ENCODE data around the gene JAKMIP1. TPM values are rescaled to one million over a fixed set of nuclear protein-coding genes. Genes with fewer than 3 reads are reported as not detected.

Gene JAKMIP1
- total RNA-seq, 4 donors from 2014 or later, result not detected

DNA sequence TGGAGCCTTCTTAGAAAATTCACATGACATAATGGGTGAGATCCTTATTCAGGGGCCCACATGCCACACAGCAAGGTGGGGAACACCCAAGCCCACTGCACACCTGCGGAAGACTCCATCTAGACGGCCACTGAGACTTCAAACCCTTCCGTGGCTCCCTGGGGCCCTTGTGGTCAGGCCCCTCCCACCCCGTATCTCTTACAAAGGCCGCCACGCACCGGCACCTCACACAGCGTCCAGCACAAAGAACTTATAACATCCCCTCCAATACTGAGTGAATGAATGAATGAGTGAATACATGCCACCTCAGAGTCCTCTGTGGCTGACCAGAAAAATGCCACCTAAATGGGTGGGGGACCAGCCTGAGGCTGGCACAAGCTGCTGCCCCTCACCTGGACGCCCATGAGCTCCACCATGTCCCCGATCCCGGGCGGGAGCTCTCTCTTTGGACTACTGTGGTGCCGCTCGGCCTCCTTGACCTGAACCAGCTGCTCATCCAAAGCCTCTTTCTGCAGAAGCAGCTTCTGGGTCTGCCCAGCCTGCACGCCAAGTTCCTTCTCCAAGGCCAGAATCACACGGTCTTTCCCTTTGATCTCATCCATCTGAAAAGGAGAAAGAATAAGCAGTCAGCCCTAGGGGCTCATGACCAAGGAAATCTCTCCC, 115.2 kb downstream of the JAKMIP1 start:
- no peak overlapping the region for H3K4me3 ChIP-seq (ENCODE audit: low read depth, poor library complexity, severe bottlenecking)
- WGBS, 2 donors, result 85 to 93% methylated on average over 16 of the region's 16 CpGs
- DNase-seq (ENCODE audit: low spot score in 2 of 2), result peak in 1 of 2 donors; percentile 58
- intact Hi-C loops (cut with DNase I; ENCODE audit: low total_unique reads), result loop anchor here (10.0 kb wide), 1 partner anchor 90 kb away; no protein-coding TSS in a partner anchor
- no peak for TF ChIP-seq POLR2A (IDR thresholded peaks at IDR 0.05)
- TF ChIP-seq, protein P1, sequence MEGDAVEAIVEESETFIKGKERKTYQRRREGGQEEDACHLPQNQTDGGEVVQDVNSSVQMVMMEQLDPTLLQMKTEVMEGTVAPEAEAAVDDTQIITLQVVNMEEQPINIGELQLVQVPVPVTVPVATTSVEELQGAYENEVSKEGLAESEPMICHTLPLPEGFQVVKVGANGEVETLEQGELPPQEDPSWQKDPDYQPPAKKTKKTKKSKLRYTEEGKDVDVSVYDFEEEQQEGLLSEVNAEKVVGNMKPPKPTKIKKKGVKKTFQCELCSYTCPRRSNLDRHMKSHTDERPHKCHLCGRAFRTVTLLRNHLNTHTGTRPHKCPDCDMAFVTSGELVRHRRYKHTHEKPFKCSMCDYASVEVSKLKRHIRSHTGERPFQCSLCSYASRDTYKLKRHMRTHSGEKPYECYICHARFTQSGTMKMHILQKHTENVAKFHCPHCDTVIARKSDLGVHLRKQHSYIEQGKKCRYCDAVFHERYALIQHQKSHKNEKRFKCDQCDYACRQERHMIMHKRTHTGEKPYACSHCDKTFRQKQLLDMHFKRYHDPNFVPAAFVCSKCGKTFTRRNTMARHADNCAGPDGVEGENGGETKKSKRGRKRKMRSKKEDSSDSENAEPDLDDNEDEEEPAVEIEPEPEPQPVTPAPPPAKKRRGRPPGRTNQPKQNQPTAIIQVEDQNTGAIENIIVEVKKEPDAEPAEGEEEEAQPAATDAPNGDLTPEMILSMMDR (IDR thresholded peaks at IDR 0.05), result no peak

DNA sequence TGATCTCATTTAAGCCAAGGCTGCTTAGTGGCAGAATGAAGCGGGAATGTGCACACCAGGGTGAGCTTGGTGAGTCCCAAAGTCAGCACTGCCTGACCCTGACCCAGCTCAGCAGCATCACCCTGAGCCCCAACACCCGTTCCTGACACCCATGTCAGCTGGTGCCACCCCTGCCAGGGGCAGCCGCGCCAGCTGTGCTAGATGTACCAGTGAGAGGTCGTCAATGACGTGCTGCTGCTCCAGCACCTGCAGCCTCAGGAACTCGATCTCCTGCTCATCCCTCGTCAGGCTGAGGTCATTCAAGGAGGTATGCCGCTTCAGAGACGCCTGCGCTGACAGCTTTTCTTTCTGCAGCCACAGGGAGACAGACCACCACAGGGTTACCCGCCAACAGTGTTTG, 120.4 kb downstream of the JAKMIP1 start:
- intact Hi-C loops (cut with DNase I; ENCODE audit: low total_unique reads), result loop anchor here (10.0 kb wide), 1 partner anchor 85 kb away; no protein-coding TSS in a partner anchor
- 81 to 85% methylated on average over 12 of the region's 12 CpGs for WGBS, 2 donors
- TF ChIP-seq POLR2A (IDR thresholded peaks at IDR 0.05), result no peak
- TF ChIP-seq, protein P1 (IDR thresholded peaks at IDR 0.05), result no peak
- no peak overlapping the region for H3K4me3 ChIP-seq (ENCODE audit: low read depth, poor library complexity, severe bottlenecking)
- peak in 1 of 2 donors; percentile 71 for DNase-seq (ENCODE audit: low spot score in 2 of 2)

DNA sequence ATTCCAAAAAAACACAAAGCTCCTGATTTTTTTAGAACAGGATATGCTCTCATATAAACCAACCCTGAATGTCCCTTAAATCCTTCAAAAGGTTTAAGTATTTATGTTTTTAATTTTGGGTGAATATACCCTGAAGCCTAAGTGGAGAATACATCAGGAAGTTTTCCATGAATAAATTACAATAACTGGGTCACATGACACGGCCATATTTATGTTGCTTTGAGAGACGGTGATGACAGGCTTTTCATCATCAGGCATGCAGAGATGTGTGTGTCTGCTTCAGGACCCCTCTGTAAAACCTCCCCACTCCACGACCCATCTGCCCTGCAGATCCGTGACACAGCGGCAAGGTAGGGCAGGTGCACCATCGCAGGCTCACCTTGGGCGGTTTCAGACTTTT, 121.8 kb downstream of the JAKMIP1 start:
- 63 to 68% methylated on average over 7 of the region's 7 CpGs for WGBS, 2 donors
- intact Hi-C loops (cut with DNase I; ENCODE audit: low total_unique reads), result no loop called here
- no peak overlapping the region for H3K4me3 ChIP-seq (ENCODE audit: low read depth, poor library complexity, severe bottlenecking)
- TF ChIP-seq, protein P1 (IDR thresholded peaks at IDR 0.05), result no peak
- TF ChIP-seq POLR2A (IDR thresholded peaks at IDR 0.05), result no peak
- no peak for DNase-seq (ENCODE audit: low spot score in 2 of 2)

DNA sequence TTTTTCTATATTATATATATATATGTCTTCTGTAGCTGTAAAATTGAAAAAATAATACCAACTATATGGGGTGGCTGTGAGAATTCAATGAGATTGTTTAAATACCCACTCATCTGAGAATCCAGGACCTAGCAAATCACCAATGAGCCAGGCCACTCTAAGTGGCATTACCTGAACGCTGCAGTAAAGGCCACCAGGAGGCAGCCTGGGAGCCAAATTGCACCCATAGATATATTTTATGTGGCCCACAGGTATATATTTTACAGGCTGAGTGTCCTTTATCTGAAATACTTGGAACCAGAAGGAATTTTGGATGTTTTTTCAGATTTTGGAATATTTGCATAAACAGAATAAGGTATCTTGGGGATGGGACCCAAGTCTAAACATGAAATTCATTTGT, 124.0 kb downstream of the JAKMIP1 start:
- TF ChIP-seq, protein P1 (IDR thresholded peaks at IDR 0.05), result no peak
- TF ChIP-seq POLR2A (IDR thresholded peaks at IDR 0.05), result no peak
- H3K4me3 ChIP-seq (ENCODE audit: low read depth, poor library complexity, severe bottlenecking), result no peak overlapping the region
- 55 to 78% methylated on average over 1 of the region's 1 CpG for WGBS, 2 donors
- intact Hi-C loops (cut with DNase I; ENCODE audit: low total_unique reads), result no loop called here
- DNase-seq (ENCODE audit: low spot score in 2 of 2), result no peak

- DNase-seq (ENCODE audit: low spot score in 2 of 2), result no peak
- TF ChIP-seq POLR2A (IDR thresholded peaks at IDR 0.05), result no peak
- TF ChIP-seq, protein P1 (IDR thresholded peaks at IDR 0.05), result no peak
- 82 to 87% methylated on average over 6 of the region's 6 CpGs for WGBS, 2 donors
- intact Hi-C loops (cut with DNase I; ENCODE audit: low total_unique reads), result no loop called here
- no peak overlapping the region for H3K4me3 ChIP-seq (ENCODE audit: low read depth, poor library complexity, severe bottlenecking)
These were observed 125.6 kb downstream of the JAKMIP1 start for GRCh38 chr4:6074758-6075157.

Data from lower leg skin (tissue), 4 donors.